Measurements from ENCODE around the gene FAM168B. TPM values are rescaled to one million over a fixed set of nuclear protein-coding genes. Genes with fewer than 3 reads are reported as not detected.

Gene FAM168B
- total and polyA plus RNA-seq, 2 of the 13 experiments (the other 11 are each of a cell fraction or from before 2014, with no cell fraction given), result 64.5 to 113 TPM

DNA sequence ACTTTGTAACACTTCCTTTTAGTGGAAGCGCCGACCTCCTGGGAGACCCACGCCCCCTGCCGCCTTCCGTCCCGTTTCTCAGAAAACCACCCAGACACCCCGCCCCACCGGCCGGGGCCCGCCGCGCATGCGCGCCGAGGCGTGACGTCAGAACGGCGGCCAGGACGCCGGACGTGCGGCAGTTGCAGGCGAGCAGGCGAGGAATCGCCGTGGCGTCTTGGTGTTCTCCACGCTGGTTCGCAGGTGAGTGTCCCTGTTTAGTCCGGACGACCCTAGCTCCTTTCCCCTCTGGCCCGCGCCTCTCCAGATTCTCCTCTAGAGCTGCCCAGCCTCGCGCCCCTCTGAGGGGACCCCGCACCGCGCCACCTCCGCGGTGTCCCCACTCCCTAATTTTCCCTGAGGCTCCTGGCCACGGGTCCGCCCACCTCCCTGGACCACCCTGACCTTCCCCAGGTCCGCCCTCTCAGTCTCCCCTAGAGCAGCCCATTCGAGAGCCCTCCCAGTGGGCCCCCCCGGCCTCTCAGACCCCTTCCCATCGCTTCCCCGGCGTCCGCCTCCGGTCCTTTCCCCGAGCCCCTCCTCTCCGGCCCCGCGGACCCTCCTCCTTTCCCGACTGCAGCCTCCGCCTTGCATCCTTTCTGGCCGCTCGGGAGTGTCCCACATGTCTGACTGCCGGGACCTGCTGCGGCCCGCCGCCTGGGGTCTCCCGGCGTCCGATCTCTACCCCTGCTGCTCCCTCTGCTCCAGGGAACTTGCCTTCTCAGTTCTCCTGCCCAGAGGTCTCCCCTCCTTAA is 12.1 kb upstream of the FAM168B start, which contains the start of gene PLEKHB2 (continued):
- TF ChIP-seq, protein P1, sequence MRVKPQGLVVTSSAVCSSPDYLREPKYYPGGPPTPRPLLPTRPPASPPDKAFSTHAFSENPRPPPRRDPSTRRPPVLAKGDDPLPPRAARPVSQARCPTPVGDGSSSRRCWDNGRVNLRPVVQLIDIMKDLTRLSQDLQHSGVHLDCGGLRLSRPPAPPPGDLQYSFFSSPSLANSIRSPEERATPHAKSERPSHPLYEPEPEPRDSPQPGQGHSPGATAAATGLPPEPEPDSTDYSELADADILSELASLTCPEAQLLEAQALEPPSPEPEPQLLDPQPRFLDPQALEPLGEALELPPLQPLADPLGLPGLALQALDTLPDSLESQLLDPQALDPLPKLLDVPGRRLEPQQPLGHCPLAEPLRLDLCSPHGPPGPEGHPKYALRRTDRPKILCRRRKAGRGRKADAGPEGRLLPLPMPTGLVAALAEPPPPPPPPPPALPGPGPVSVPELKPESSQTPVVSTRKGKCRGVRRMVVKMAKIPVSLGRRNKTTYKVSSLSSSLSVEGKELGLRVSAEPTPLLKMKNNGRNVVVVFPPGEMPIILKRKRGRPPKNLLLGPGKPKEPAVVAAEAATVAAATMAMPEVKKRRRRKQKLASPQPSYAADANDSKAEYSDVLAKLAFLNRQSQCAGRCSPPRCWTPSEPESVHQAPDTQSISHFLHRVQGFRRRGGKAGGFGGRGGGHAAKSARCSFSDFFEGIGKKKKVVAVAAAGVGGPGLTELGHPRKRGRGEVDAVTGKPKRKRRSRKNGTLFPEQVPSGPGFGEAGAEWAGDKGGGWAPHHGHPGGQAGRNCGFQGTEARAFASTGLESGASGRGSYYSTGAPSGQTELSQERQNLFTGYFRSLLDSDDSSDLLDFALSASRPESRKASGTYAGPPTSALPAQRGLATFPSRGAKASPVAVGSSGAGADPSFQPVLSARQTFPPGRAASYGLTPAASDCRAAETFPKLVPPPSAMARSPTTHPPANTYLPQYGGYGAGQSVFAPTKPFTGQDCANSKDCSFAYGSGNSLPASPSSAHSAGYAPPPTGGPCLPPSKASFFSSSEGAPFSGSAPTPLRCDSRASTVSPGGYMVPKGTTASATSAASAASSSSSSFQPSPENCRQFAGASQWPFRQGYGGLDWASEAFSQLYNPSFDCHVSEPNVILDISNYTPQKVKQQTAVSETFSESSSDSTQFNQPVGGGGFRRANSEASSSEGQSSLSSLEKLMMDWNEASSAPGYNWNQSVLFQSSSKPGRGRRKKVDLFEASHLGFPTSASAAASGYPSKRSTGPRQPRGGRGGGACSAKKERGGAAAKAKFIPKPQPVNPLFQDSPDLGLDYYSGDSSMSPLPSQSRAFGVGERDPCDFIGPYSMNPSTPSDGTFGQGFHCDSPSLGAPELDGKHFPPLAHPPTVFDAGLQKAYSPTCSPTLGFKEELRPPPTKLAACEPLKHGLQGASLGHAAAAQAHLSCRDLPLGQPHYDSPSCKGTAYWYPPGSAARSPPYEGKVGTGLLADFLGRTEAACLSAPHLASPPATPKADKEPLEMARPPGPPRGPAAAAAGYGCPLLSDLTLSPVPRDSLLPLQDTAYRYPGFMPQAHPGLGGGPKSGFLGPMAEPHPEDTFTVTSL (CRISPR knock-in tag; IDR thresholded peaks at IDR 0.05; ENCODE audit: borderline replicate concordance), result no peak; the same call in 1 of the 2 replicates
- TF ChIP-seq PAWR (CRISPR knock-in tag; IDR thresholded peaks at IDR 0.05; ENCODE audit: borderline replicate concordance) (no peak; the same call in 1 of the 2 replicates), HNRNPL (IDR thresholded peaks at IDR 0.05; ENCODE audit: low read depth, low read length) (0 out of 2 replicates have a peak, but pooled peaks have one; percentile 30), POLR2G (IDR thresholded peaks at IDR 0.05; ENCODE audit: low read depth, low read length) (peak; percentile 94), MAF1 (CRISPR knock-in tag; IDR thresholded peaks at IDR 0.05; ENCODE audit: borderline replicate concordance) (no peak), SYNCRIP (IDR thresholded peaks at IDR 0.05; ENCODE audit: insufficient read depth, low read depth, low read length) (no peak), PTBP1 (IDR thresholded peaks at IDR 0.05; ENCODE audit: low read depth, low read length, poor library complexity, severe bottlenecking) (peak; percentile 15), POLR2AphosphoS2 (IDR thresholded peaks at IDR 0.05; ENCODE audit: low read depth, low read length) (no peak), ZNF841 (CRISPR knock-in tag; IDR thresholded peaks at IDR 0.05; ENCODE audit: borderline replicate concordance) (no peak), NR3C1 (CRISPR knock-in tag; IDR thresholded peaks at IDR 0.05) (no peak), CREB1 (IDR thresholded peaks at IDR 0.05) (peak; percentile 99), CREB1 (CRISPR knock-in tag; IDR thresholded peaks at IDR 0.05) (peak; percentile 81), CREM (IDR thresholded peaks at IDR 0.05) (peak; percentile 72), CREM (CRISPR knock-in tag; IDR thresholded peaks at IDR 0.05) (0 out of 2 replicates have a peak, but pooled peaks have one; percentile 29), ERF (CRISPR knock-in tag; IDR thresholded peaks at IDR 0.05) (peak; percentile 80), ZNF230 (CRISPR knock-in tag; IDR thresholded peaks at IDR 0.05) (no peak), KAT7 (CRISPR knock-in tag; IDR thresholded peaks at IDR 0.05; ENCODE audit: borderline replicate concordance) (peak; percentile 75; the same call in 1 of the 2 replicates)
- TF ChIP-seq, protein P2, sequence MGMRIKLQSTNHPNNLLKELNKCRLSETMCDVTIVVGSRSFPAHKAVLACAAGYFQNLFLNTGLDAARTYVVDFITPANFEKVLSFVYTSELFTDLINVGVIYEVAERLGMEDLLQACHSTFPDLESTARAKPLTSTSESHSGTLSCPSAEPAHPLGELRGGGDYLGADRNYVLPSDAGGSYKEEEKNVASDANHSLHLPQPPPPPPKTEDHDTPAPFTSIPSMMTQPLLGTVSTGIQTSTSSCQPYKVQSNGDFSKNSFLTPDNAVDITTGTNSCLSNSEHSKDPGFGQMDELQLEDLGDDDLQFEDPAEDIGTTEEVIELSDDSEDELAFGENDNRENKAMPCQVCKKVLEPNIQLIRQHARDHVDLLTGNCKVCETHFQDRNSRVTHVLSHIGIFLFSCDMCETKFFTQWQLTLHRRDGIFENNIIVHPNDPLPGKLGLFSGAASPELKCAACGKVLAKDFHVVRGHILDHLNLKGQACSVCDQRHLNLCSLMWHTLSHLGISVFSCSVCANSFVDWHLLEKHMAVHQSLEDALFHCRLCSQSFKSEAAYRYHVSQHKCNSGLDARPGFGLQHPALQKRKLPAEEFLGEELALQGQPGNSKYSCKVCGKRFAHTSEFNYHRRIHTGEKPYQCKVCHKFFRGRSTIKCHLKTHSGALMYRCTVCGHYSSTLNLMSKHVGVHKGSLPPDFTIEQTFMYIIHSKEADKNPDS (CRISPR knock-in tag; IDR thresholded peaks at IDR 0.05), result no peak
- TF ChIP-seq, protein P3, sequence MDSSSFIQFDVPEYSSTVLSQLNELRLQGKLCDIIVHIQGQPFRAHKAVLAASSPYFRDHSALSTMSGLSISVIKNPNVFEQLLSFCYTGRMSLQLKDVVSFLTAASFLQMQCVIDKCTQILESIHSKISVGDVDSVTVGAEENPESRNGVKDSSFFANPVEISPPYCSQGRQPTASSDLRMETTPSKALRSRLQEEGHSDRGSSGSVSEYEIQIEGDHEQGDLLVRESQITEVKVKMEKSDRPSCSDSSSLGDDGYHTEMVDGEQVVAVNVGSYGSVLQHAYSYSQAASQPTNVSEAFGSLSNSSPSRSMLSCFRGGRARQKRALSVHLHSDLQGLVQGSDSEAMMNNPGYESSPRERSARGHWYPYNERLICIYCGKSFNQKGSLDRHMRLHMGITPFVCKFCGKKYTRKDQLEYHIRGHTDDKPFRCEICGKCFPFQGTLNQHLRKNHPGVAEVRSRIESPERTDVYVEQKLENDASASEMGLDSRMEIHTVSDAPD (CRISPR knock-in tag; IDR thresholded peaks at IDR 0.05), result peak; percentile 63; the same call in 1 of the 2 replicates
- TF ChIP-seq, protein P4, sequence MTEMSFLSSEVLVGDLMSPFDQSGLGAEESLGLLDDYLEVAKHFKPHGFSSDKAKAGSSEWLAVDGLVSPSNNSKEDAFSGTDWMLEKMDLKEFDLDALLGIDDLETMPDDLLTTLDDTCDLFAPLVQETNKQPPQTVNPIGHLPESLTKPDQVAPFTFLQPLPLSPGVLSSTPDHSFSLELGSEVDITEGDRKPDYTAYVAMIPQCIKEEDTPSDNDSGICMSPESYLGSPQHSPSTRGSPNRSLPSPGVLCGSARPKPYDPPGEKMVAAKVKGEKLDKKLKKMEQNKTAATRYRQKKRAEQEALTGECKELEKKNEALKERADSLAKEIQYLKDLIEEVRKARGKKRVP (CRISPR knock-in tag; IDR thresholded peaks at IDR 0.05), result no peak; a peak in 1 of 4 replicates

Measured in HepG2 (cell line).